GM04504 (cell line): ENCODE results near the gene BTBD19.
A peak's percentile ranks its signal among the peaks of the same experiment; 100 is the strongest.

Source experiments
- DNase-seq: peaks from one replicate; pipeline ENCODE4 v3.0.0-alpha.2; 2012; ENCODE audit warnings: low read depth

BTBD19 gene

GRCh38 chr1:44857446-44857845, 49.1 kb downstream of the BTBD19 start:
- DNase-seq: no peak

GRCh38 chr1:44860331-44860730, 52.0 kb downstream of the BTBD19 start:
- no peak for DNase-seq

- no peak for DNase-seq
These were observed 52.6 kb downstream of the BTBD19 start for GRCh38 chr1:44860891-44861425.

GRCh38 chr1:44862829-44863401, 54.6 kb downstream of the BTBD19 start:
- peak; percentile 19 for DNase-seq
